Left forelimb (tissue), 1 donor: ENCODE results near the gene RS1.

Experiments used
- DNase-seq: peaks from one replicate; pipeline ENCODE4 v3.0.0-alpha.2; 2018; ENCODE audit warnings: low spot score

The RS1 gene

GRCh38 chrX:18598413-18598812, 73.5 kb downstream of the RS1 start:
- DNase-seq = no peak

GRCh38 chrX:18596096-18596495, 75.8 kb downstream of the RS1 start:
- DNase-seq = no peak

DNA sequence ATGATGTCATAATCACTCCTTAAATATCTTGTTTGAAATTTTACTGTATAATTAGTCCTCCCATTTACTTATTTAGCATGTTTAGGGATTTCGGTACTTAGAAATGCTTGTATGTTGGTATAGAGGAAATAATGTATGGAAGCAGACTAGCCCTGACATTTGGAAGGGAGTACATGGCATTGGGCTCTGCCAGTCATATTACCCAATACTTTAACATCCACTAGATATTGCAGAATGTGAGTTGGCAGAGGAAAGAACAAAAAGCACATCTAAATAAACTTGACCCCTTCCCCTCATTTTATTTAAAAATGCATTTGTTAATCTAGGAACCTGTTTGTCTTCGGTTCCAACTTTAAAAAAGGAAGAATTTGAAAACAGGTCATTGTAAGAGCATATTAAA, 77.8 kb downstream of the RS1 start:
- no peak for DNase-seq

- no peak for DNase-seq
Observed at GRCh38 chrX:18591834-18592233, 80.1 kb downstream of the RS1 start.
